MCF 10A (cell line): ENCODE data around the gene COL25A1. TPM values are rescaled to one million over a fixed set of nuclear protein-coding genes. Genes with fewer than 3 reads are reported as not detected.

Experiments
- BruUV-seq: library from RNA; stranded (reverse); fragments of 400-500 nt; replicated peaks from 2 replicates; lab custom pipeline; 2021; lab: Mats Ljungman, UMichigan
- CTCF ChIA-PET: fragments of 300-600 bp; sonication (Branson Sonifier 250); formaldehyde crosslinking; extraction: SDS; loops from one replicate; lab custom pipeline; 2021; ENCODE audit warnings: antibody characterized with exemption, inconsistent platforms; lab: Yijun Ruan, JAX
- POLR2A ChIA-PET: fragments of 300-600, 350-650 bp; sonication (Branson Sonifier 250); formaldehyde crosslinking; extraction: SDS; loops from one replicate; lab custom pipeline; 2020; ENCODE audit warnings: antibody characterized with exemption, inconsistent platforms; lab: Yijun Ruan, JAX
- DNase-seq: peaks from one replicate; pipeline ENCODE4 v3.0.0-alpha.2; 2018; ENCODE audit not compliant: unreplicated experiment
- H3K27ac Mint-ChIP-seq: one replicate; pipeline ENCODE4 v1.8.0; 2022; ENCODE audit warnings: mild to moderate bottlenecking, low read depth, mixed read lengths; ENCODE audit not compliant: unreplicated experiment
- H3K27me3 Mint-ChIP-seq: one replicate; pipeline ENCODE4 v1.8.0; 2022; ENCODE audit warnings: mixed read lengths; ENCODE audit not compliant: insufficient read depth, unreplicated experiment
- H3K36me3 Mint-ChIP-seq: one replicate; pipeline ENCODE4 v1.8.0; 2022; ENCODE audit warnings: mild to moderate bottlenecking, moderate library complexity, mixed read lengths; ENCODE audit not compliant: insufficient read depth, unreplicated experiment
- H3K4me1 Mint-ChIP-seq: one replicate; pipeline ENCODE4 v1.8.0; 2022; ENCODE audit warnings: mixed read lengths; ENCODE audit not compliant: insufficient read depth, unreplicated experiment
- H3K4me3 Mint-ChIP-seq: one replicate; pipeline ENCODE4 v1.8.0; 2022; ENCODE audit warnings: mild to moderate bottlenecking, moderate library complexity, mixed read lengths; ENCODE audit not compliant: unreplicated experiment
- H3K9me3 Mint-ChIP-seq: one replicate; pipeline ENCODE4 v1.8.0; 2022; ENCODE audit warnings: mixed read lengths; ENCODE audit not compliant: unreplicated experiment
- CTCF ChIP-seq: fragments of 200-600 bp; IDR thresholded peaks from one replicate; pipeline ENCODE4 v1.8.0; 2022; ENCODE audit warnings: antibody characterized with exemption, mild to moderate bottlenecking; ENCODE audit not compliant: unreplicated experiment
- intact Hi-C: fragments of 100-400 bp; cut with micrococcal nuclease; formaldehyde crosslinking; loops from 2 replicates; pipeline ENCODE4 v1.14.1; 2022
- total RNA-seq: library from RNA; stranded (reverse); gene quantifications from 2 replicates; pipeline ENCODE4 v1.2.3, GENCODE V29; 2022

Gene COL25A1
- total RNA-seq, 1 experiment from 2014 or later, result not detected

- intact Hi-C loops, result no loop called here
- ChIA-PET CTCF (interaction anchor here (0.6 kb wide), 1 partner anchor 143 kb away, joined by 3 read pairs; no protein-coding TSS in a partner anchor), POLR2A (interaction anchor here (0.6 kb wide), 1 partner anchor 35 kb away, joined by 3 read pairs; no protein-coding TSS in a partner anchor)
- no peaks in the 10 kb centered on the region for H3K9me3 Mint-ChIP-seq
- H3K4me1 Mint-ChIP-seq, result no peaks in the 10 kb centered on the region
- no peaks in the 10 kb centered on the region for H3K36me3 Mint-ChIP-seq
- DNase-seq, result no peak
- no peaks in the 10 kb centered on the region for H3K27me3 Mint-ChIP-seq
- TF ChIP-seq CTCF, result no peak
- BruUV-seq, result no TSS peak
- no peak overlapping the region for H3K27ac Mint-ChIP-seq
- H3K4me3 Mint-ChIP-seq, result no peak overlapping the region
Measured at GRCh38 chr4:108917255-108917654, 385.2 kb downstream of the COL25A1 start.

- intact Hi-C loops, result no loop called here
- Mint-ChIP-seq H3K27ac (no peak overlapping the region), H3K4me3 (no peak overlapping the region), H3K27me3 (no peaks in the 10 kb centered on the region), H3K9me3 (no peaks in the 10 kb centered on the region), H3K4me1 (no peaks in the 10 kb centered on the region), H3K36me3 (no peaks in the 10 kb centered on the region)
- TF ChIP-seq CTCF, result no peak
- ChIA-PET CTCF (no interaction called here), POLR2A (no interaction called here)
- no peak for DNase-seq
- BruUV-seq, result no TSS peak
Measured at GRCh38 chr4:108916638-108917037, 385.8 kb downstream of the COL25A1 start.

- DNase-seq, result no peak
- ChIA-PET POLR2A (no interaction called here), CTCF (no interaction called here)
- Mint-ChIP-seq H3K4me1 (no peaks in the 10 kb centered on the region), H3K27me3 (no peaks in the 10 kb centered on the region), H3K4me3 (no peak overlapping the region), H3K27ac (no peak overlapping the region), H3K9me3 (no peaks in the 10 kb centered on the region), H3K36me3 (no peaks in the 10 kb centered on the region)
- TF ChIP-seq CTCF, result no peak
- no TSS peak for BruUV-seq
- intact Hi-C loops, result no loop called here
Measured at GRCh38 chr4:108906866-108907367, 395.5 kb downstream of the COL25A1 start.

- H3K36me3 Mint-ChIP-seq, result no peaks in the 10 kb centered on the region
- CTCF ChIA-PET, result no interaction called here
- no TSS peak for BruUV-seq
Measured at GRCh38 chr4:108906006-108906405, 396.5 kb downstream of the COL25A1 start.

More at GRCh38 chr4:108906006-108906405, 396.5 kb downstream of the COL25A1 start:
- Mint-ChIP-seq H3K9me3 (no peaks in the 10 kb centered on the region), H3K4me1 (no peaks in the 10 kb centered on the region), H3K27ac (no peak overlapping the region), H3K27me3 (no peaks in the 10 kb centered on the region), H3K4me3 (no peak overlapping the region)
- TF ChIP-seq CTCF, result no peak
- intact Hi-C loops, result no loop called here
- POLR2A ChIA-PET, result no interaction called here
- no peak for DNase-seq
